GM12878 (cell line): ENCODE measurements around the gene NSL1. TPM values are rescaled to one million over a fixed set of nuclear protein-coding genes. Genes with fewer than 3 reads are reported as not detected.

Experiments used
- ATAC-seq: fragments of 200-7000 bp; cut with Tn5 transposase; 3 replicates; pipeline ENCODE4 v1.9.1; 2020; ENCODE audit warnings: mild to moderate bottlenecking, moderate library complexity
- BruUV-seq: library from RNA; stranded (reverse); fragments of 400-500 nt; replicated peaks from 2 replicates; lab custom pipeline; 2021; lab: Mats Ljungman, UMichigan
- CTCF ChIA-PET: fragments of 300-600 bp; sonication (Branson Sonifier 250); formaldehyde crosslinking; extraction: SDS; loops from one replicate; lab custom pipeline; 2021; ENCODE audit warnings: inconsistent platforms; lab: Yijun Ruan, JAX
- POLR2A ChIA-PET: fragments of 350-600 bp; formaldehyde crosslinking; extraction: SDS; loops from one replicate; lab custom pipeline; 2021; ENCODE audit warnings: inconsistent platforms; lab: Charles Lee
- RAD21 ChIA-PET: fragments of 300-600 bp; sonication (Branson Sonifier 250); formaldehyde crosslinking; loops from one replicate; lab custom pipeline; 2023; ENCODE audit warnings: antibody characterized with exemption; ENCODE audit not compliant: unreplicated experiment; lab: Charles Lee
- SMC1A ChIA-PET: fragments of 300-600 bp; sonication (Branson Sonifier 250); formaldehyde crosslinking; loops from one replicate; lab custom pipeline; 2023; ENCODE audit not compliant: unreplicated experiment, uncharacterized antibody; lab: Charles Lee
- DNase-seq: peaks from one replicate; pipeline ENCODE4 v3.0.0-alpha.2; 2011; ENCODE audit warnings: low read depth, low spot score
- FAIRE-seq: peaks from 3 replicates; lab custom pipeline; 2011; peaks lifted over from hg19 to GRCh38; lab: Jason Lieb, UNC
- H2AFZ ChIP-seq: 2 replicates; pipeline ENCODE4 v1.6.0; 2011; ENCODE audit warnings: low read depth, low read length, control low read depth; ENCODE audit not compliant: control insufficient read depth
- H3K27ac ChIP-seq: 2 replicates; pipeline ENCODE4 v1.5.1; 2011; ENCODE audit warnings: control low read depth; ENCODE audit not compliant: control insufficient read depth, insufficient read depth
- H3K27me3 ChIP-seq, 2 experiments: replicated peaks in 1 of 2; 2 replicates each; pipeline versions ENCODE4 v1.6.0 to v1.6.1; 2011; ENCODE audit warnings: low read length in 1 of 2; ENCODE audit not compliant: control insufficient read depth in 2 of 2, insufficient read depth in 2 of 2
- H3K36me3 ChIP-seq, 2 experiments: 2 replicates each; pipeline ENCODE4 v1.5.1; 2011; ENCODE audit warnings: low read length in 1 of 2; ENCODE audit not compliant: control insufficient read depth in 2 of 2, insufficient read depth in 2 of 2
- H3K4me1 ChIP-seq: 2 replicates; pipeline ENCODE4 v1.6.1; 2011; ENCODE audit warnings: mild to moderate bottlenecking, low read length, moderate library complexity, mixed read lengths; ENCODE audit not compliant: control insufficient read depth, insufficient read depth
- H3K4me2 ChIP-seq: 2 replicates; pipeline ENCODE4 v1.6.0; 2011; ENCODE audit warnings: control low read depth; ENCODE audit not compliant: control insufficient read depth, insufficient read depth
- H3K4me3 ChIP-seq: fragments of 200-600 bp; sonication (generic); 2 replicates; pipeline ENCODE4 v1.5.1; 2016
- H3K79me2 ChIP-seq: 2 replicates; pipeline ENCODE4 v1.6.0; 2011; ENCODE audit warnings: low read length; ENCODE audit not compliant: control insufficient read depth, insufficient read depth
- H3K9ac ChIP-seq: 2 replicates; pipeline ENCODE4 v1.8.0; 2011; ENCODE audit warnings: low read length, control low read depth, mixed read lengths; ENCODE audit not compliant: control insufficient read depth, insufficient read depth
- H3K9me3 ChIP-seq: replicated peaks from 3 replicates; pipeline ENCODE4 v1.5.1; 2011; ENCODE audit warnings: mild to moderate bottlenecking, low read length; ENCODE audit not compliant: control insufficient read depth, insufficient read depth
- H4K20me1 ChIP-seq: 2 replicates; pipeline ENCODE4 v1.6.0; 2011; ENCODE audit not compliant: control insufficient read depth, insufficient read depth
- ASH2L ChIP-seq: fragments of 300-600, 200-600 bp; sonication (generic); IDR thresholded peaks from 2 replicates; pipeline ENCODE4 v1.6.1; 2017; ENCODE audit warnings: low read depth, mild to moderate bottlenecking, borderline replicate concordance
- BHLHE40 ChIP-seq, 2 experiments: fragments of 450-650 bp in 1 of 2; IDR thresholded peaks; 2 replicates each; pipeline ENCODE4 v1.6.1; 2011 to 2017; ENCODE audit warnings: low read depth in 2 of 2, borderline replicate concordance in 1 of 2, improper control_type of control experiment in 1 of 2, low read length in 1 of 2, mild to moderate bottlenecking in 1 of 2
- E2F8 ChIP-seq: fragments of 450-650 bp; IDR thresholded peaks from 2 replicates; pipeline ENCODE4 v1.6.1; 2018; ENCODE audit warnings: mild to moderate bottlenecking, low read depth, moderate library complexity; ENCODE audit not compliant: partially characterized antibody
- NKRF ChIP-seq: fragments of 450-650 bp; conservative IDR thresholded peaks from 2 replicates; pipeline ENCODE4 v1.6.1; 2017; ENCODE audit warnings: mild to moderate bottlenecking, moderate library complexity
- NR2F1 ChIP-seq: fragments of 450-650 bp; conservative IDR thresholded peaks from 2 replicates; pipeline ENCODE4 v1.6.1; 2017; ENCODE audit warnings: mild to moderate bottlenecking
- PRDM15 ChIP-seq: fragments of 450-650 bp; formaldehyde crosslinking; IDR thresholded peaks from 2 replicates; pipeline ENCODE4 v1.4.0; 2020; ENCODE audit warnings: mild to moderate bottlenecking, moderate library complexity
- RAD51 ChIP-seq: fragments of 450-650 bp; IDR thresholded peaks from 2 replicates; pipeline ENCODE4 v1.6.1; 2016; ENCODE audit warnings: moderate library complexity, mild to moderate bottlenecking, inconsistent platforms
- ZNF592 ChIP-seq: fragments of 450-650 bp; IDR thresholded peaks from 2 replicates; pipeline ENCODE4 v1.6.1; 2017; ENCODE audit warnings: mild to moderate bottlenecking, moderate library complexity
- WGBS: methylation state at CpG from one replicate; pipeline ENCODE4 v1.1.6; 2016; ENCODE audit warnings: low lambda C conversion rate; ENCODE audit not compliant: insufficient replicate concordance, insufficient coverage; ENCODE audit errors: missing lambda C conversion rate; 5-methylcytosine and 5-hydroxymethylcytosine counted together
- in situ Hi-C: fragments of 300-500 bp; cut with MboI; formaldehyde crosslinking; loops from 9 replicates; pipeline ENCODE4 v1.14.3; 2018; ENCODE audit warnings: mixed read lengths
- intact Hi-C: fragments of 100-400 bp; cut with micrococcal nuclease; formaldehyde crosslinking; loops from one replicate; pipeline ENCODE4 v1.14.2; 2022; ENCODE audit not compliant: unreplicated experiment
- polyA plus RNA-seq, 11 experiments: library from polyadenylated mRNA; depleted of rRNA in 4 of 11; unstranded in 6 of 11; stranded (reverse) in 5 of 11; fragments of >200 nt; fragmentation: Nextera tagmentation in 4 of 11; fragmentation: Illumina TruSeq in 1 of 11; extraction: Ambion mirVana in 4 of 11; extraction: Trizol in 1 of 11; gene quantifications; 1 replicate in 1 of 11; 2 replicates in 10 of 11; pipeline versions ENCODE4 v1.2.1 to v1.2.3, GENCODE V29; 2011 to 2016; ENCODE audit warnings: inconsistent platforms in 2 of 11, missing spikeins in 2 of 11, low read depth in 1 of 11
- total RNA-seq, 4 experiments: library from RNA; depleted of rRNA in 3 of 4; stranded (reverse); fragments of >200 nt in 3 of 4; fragmentation: Illumina TruSeq in 1 of 4; extraction: Trizol in 1 of 4; gene quantifications; 2 replicates each; pipeline versions ENCODE4 v1.2.1 to v1.2.3, GENCODE V29; 2013 to 2021

The NSL1 gene
- total and polyA plus RNA-seq, 10 of the 15 experiments (the other 5 are each of a cell fraction or from before 2014, with no cell fraction given): 36.7 to 74.2 (median 46.4) TPM

- DNase-seq: no peak
- Histone ChIP-seq H3K9ac (no peak overlapping the region), H3K4me1 (peaks cover 22% of the 10 kb centered on the region), H3K36me3 (no peaks in the 10 kb centered on the region), H3K4me3 (no peak overlapping the region), H3K9me3 (no peaks in the 10 kb centered on the region), H3K27ac (no peak overlapping the region), H2AFZ (no peak overlapping the region), H3K79me2 (peaks cover 6% of the 10 kb centered on the region), H3K27me3 (no peaks in the 10 kb centered on the region), H3K4me2 (no peak overlapping the region), H4K20me1 (no peaks in the 10 kb centered on the region)
- ChIA-PET CTCF (interaction anchor here (0.6 to 2.2 kb wide), 23 partner anchors 9 to 294 kb away, joined by 3 to 20 read pairs (median 5); no protein-coding TSS in a partner anchor), RAD21 (interaction anchor here (0.6 to 2.1 kb wide), 15 partner anchors 24 to 1021 kb away, joined by 3 to 23 read pairs (median 7); no protein-coding TSS in a partner anchor), POLR2A (interaction anchor here (1.1 to 1.8 kb wide), 3 partner anchors 52 to 91 kb away, joined by 3 to 6 read pairs (median 4); no protein-coding TSS in a partner anchor), SMC1A (interaction anchor here (0.8 to 2.2 kb wide), 33 partner anchors 10 to 368 kb away, joined by 3 to 20 read pairs (median 5); no protein-coding TSS in a partner anchor)
- ATAC-seq: no peak
- WGBS: 49% methylated on average over 1 of the region's 1 CpG
- intact Hi-C loops: loop anchor here (2.0 to 5.0 kb wide), 2 partner anchors 50 to 95 kb away; no protein-coding TSS in a partner anchor
- FAIRE-seq: no peak
- no TSS peak for BruUV-seq
- in situ Hi-C loops: no loop called here
- TF ChIP-seq RAD51 (no peak), ZNF592 (no peak), NKRF (no peak), NR2F1 (no peak), E2F8 (no peak), ASH2L (no peak), PRDM15 (no peak), BHLHE40 (IDR thresholded peaks at IDR 0.05; ENCODE audit: borderline replicate concordance in 1 of 2, low read depth in 2 of 2, low read length in 1 of 2) (no peak)
Measured at GRCh38 chr1:212701910-212702309, 89.7 kb downstream of the NSL1 start.
